CD4-positive, alpha-beta T cell (primary cell): Measurements from ENCODE around the gene NDC1. TPM values are rescaled to one million over a fixed set of nuclear protein-coding genes. Genes with fewer than 3 reads are reported as not detected.

ENCODE experiments used
- ATAC-seq: fragments of 200-7000 bp; cut with Tn5 transposase; one replicate; pipeline ENCODE4 v1.10.0; 2022; ENCODE audit warnings: mild to moderate bottlenecking; ENCODE audit not compliant: poor library complexity
- CTCF ChIA-PET: fragments of 350-600 bp; sonication (Branson Sonifier 250); formaldehyde crosslinking; loops from one replicate; lab custom pipeline; 2021; ENCODE audit warnings: antibody characterized with exemption, inconsistent platforms; lab: Charles Lee
- POLR2A ChIA-PET: fragments of 350-600 bp; sonication (Branson Sonifier 250); formaldehyde crosslinking; loops from one replicate; lab custom pipeline; 2021; ENCODE audit warnings: antibody characterized with exemption, inconsistent platforms; lab: Charles Lee
- DNase-seq, 14 experiments: peaks; one replicate each; pipeline ENCODE4 v3.0.0-alpha.2; 2013 to 2020; ENCODE audit warnings: mixed read lengths in 2 of 14
- H3K27ac ChIP-seq, 2 donors: one replicate each; pipeline versions ENCODE4 v1.5.1 to v1.7.0; 2013; ENCODE audit warnings: low read length in 2 of 2, low read depth in 1 of 2, mild to moderate bottlenecking in 1 of 2
- H3K27me3 ChIP-seq, 2 experiments: 1 replicate in 1 of 2; 2 replicates in 1 of 2; pipeline versions ENCODE4 v1.6.1 to v1.7.0; 2013; ENCODE audit warnings: low read length in 2 of 2, control low read depth in 1 of 2, mild to moderate bottlenecking in 1 of 2, moderate library complexity in 1 of 2; ENCODE audit not compliant: insufficient read depth in 2 of 2, control insufficient read depth in 1 of 2
- H3K36me3 ChIP-seq: one replicate; pipeline ENCODE4 v1.6.1; 2013; ENCODE audit warnings: low read length, control low read depth; ENCODE audit not compliant: insufficient read depth
- H3K4me1 ChIP-seq: one replicate; pipeline ENCODE4 v1.6.1; 2013; ENCODE audit warnings: low read length, control low read depth; ENCODE audit not compliant: insufficient read depth
- H3K4me3 ChIP-seq: one replicate; pipeline ENCODE4 v1.5.1; 2013; ENCODE audit warnings: mild to moderate bottlenecking, low read length, moderate library complexity
- H3K9me3 ChIP-seq, 2 experiments: 1 replicate in 1 of 2; 2 replicates in 1 of 2; pipeline versions ENCODE4 v1.6.1 to v1.7.0; 2013; ENCODE audit warnings: low read length in 2 of 2, mild to moderate bottlenecking in 2 of 2, control low read depth in 1 of 2, moderate library complexity in 1 of 2; ENCODE audit not compliant: control insufficient read depth in 1 of 2, insufficient read depth in 1 of 2
- H3K27ac Mint-ChIP-seq: one replicate; pipeline ENCODE4 v1.8.0; 2020; ENCODE audit warnings: mixed read lengths
- H3K27me3 Mint-ChIP-seq: one replicate; pipeline ENCODE4 v1.8.0; 2021; ENCODE audit warnings: mixed read lengths
- H3K36me3 Mint-ChIP-seq: one replicate; pipeline ENCODE4 v1.8.0; 2021; ENCODE audit warnings: low read depth, mixed read lengths
- H3K4me1 Mint-ChIP-seq: one replicate; pipeline ENCODE4 v1.8.0; 2021; ENCODE audit warnings: low read depth, mixed read lengths
- H3K4me3 Mint-ChIP-seq: one replicate; pipeline ENCODE4 v1.8.0; 2020; ENCODE audit warnings: mild to moderate bottlenecking, mixed read lengths
- H3K9me3 Mint-ChIP-seq: one replicate; pipeline ENCODE4 v1.8.0; 2020; ENCODE audit warnings: mixed read lengths
- CTCF ChIP-seq: fragments of 200-600 bp; IDR thresholded peaks from one replicate; pipeline ENCODE4 v1.8.0; 2022; ENCODE audit warnings: antibody characterized with exemption, mild to moderate bottlenecking
- intact Hi-C, 2 experiments: fragments of 100-400 bp; cut with DNase I in 1 of 2; cut with micrococcal nuclease in 1 of 2; formaldehyde crosslinking; loops; one replicate each; pipeline versions ENCODE4 v1.15.1 to v1.9.0; 2023 to 2025; cut with DNase I, micrococcal nuclease
- total RNA-seq, 174 experiments: library from RNA in 2 of 174; stranded (reverse) in 2 of 174; gene quantifications; one replicate each; pipeline ENCODE4 v1.2.3 and lab custom pipeline; 2021 to 2026

NDC1 gene
- total RNA-seq, 2 experiments from 2014 or later: 5.4 to 8.1 TPM

GRCh38 chr1:53825306-53825705 is 12.8 kb downstream of the NDC1 start:
- Mint-ChIP-seq H3K9me3 (no peaks in the 10 kb centered on the region), H3K27me3 (no peaks in the 10 kb centered on the region), H3K27ac (no peak overlapping the region), H3K36me3 (peaks cover 61% of the 10 kb centered on the region), H3K4me3 (no peak overlapping the region), H3K4me1 (no peaks in the 10 kb centered on the region)
- H3K27ac ChIP-seq: no peak overlapping the region
- CTCF ChIA-PET: no interaction called here
- POLR2A ChIA-PET: no interaction called here
- no peaks in the 10 kb centered on the region for H3K27me3 ChIP-seq
- TF ChIP-seq CTCF: no peak
- H3K4me3 ChIP-seq: no peak overlapping the region
- DNase-seq: no peak
- ATAC-seq: no peak
- H3K36me3 ChIP-seq: peaks cover 53% of the 10 kb centered on the region
- no peaks in the 10 kb centered on the region for H3K9me3 ChIP-seq
- intact Hi-C loops: no loop called here
- no peaks in the 10 kb centered on the region for H3K4me1 ChIP-seq

GRCh38 chr1:53822931-53823330 is 15.2 kb downstream of the NDC1 start:
- Mint-ChIP-seq H3K27me3 (no peaks in the 10 kb centered on the region), H3K27ac (no peak overlapping the region), H3K4me1 (peaks cover 3% of the 10 kb centered on the region), H3K36me3 (peaks cover 73% of the 10 kb centered on the region), H3K9me3 (no peaks in the 10 kb centered on the region), H3K4me3 (no peak overlapping the region)
- CTCF ChIA-PET: no interaction called here
- H3K36me3 ChIP-seq: peaks cover 55% of the 10 kb centered on the region
- H3K4me3 ChIP-seq: no peak overlapping the region
- H3K9me3 ChIP-seq: no peaks in the 10 kb centered on the region
- no peak overlapping the region for H3K27ac ChIP-seq
- POLR2A ChIA-PET: no interaction called here
- H3K27me3 ChIP-seq: no peaks in the 10 kb centered on the region
- DNase-seq: no peak
- intact Hi-C loops: no loop called here
- H3K4me1 ChIP-seq: no peaks in the 10 kb centered on the region
- no peak for ATAC-seq
- TF ChIP-seq CTCF: no peak

GRCh38 chr1:53821380-53821779 is 16.7 kb downstream of the NDC1 start:
- H3K27ac Mint-ChIP-seq: no peak overlapping the region
- Histone ChIP-seq H3K4me1 (no peaks in the 10 kb centered on the region), H3K27me3 (no peaks in the 10 kb centered on the region), H3K36me3 (peaks cover 47% of the 10 kb centered on the region), H3K4me3 (no peak overlapping the region), H3K9me3 (no peaks in the 10 kb centered on the region), H3K27ac (no peak overlapping the region)
- no peaks in the 10 kb centered on the region for H3K9me3 Mint-ChIP-seq
- H3K4me1 Mint-ChIP-seq: peaks cover 3% of the 10 kb centered on the region
- intact Hi-C loops: no loop called here
- POLR2A ChIA-PET: no interaction called here
- peaks cover 77% of the 10 kb centered on the region for H3K36me3 Mint-ChIP-seq
- no peak for TF ChIP-seq CTCF
- CTCF ChIA-PET: no interaction called here
- ATAC-seq: no peak
- no peaks in the 10 kb centered on the region for H3K27me3 Mint-ChIP-seq
- no peak for DNase-seq
- no peak overlapping the region for H3K4me3 Mint-ChIP-seq
